GM19193 (cell line): ENCODE data around the gene PSMD14.

ENCODE experiments used
- POLR2A ChIP-seq: IDR thresholded peaks from 4 replicates; pipeline ENCODE4 v1.6.1; 2011; ENCODE audit not compliant: insufficient read depth, insufficient read length; ENCODE audit errors: extremely low read depth

The PSMD14 gene

GRCh38 chr2:161373942-161374341, 65.7 kb downstream of the PSMD14 start:
- no peak for TF ChIP-seq POLR2A

- TF ChIP-seq POLR2A, result no peak
These were observed 66.2 kb downstream of the PSMD14 start for GRCh38 chr2:161374446-161374845.

GRCh38 chr2:161379740-161380139, 71.5 kb downstream of the PSMD14 start:
- TF ChIP-seq POLR2A, result no peak

GRCh38 chr2:161381546-161381945, 73.3 kb downstream of the PSMD14 start:
- TF ChIP-seq POLR2A, result no peak

- TF ChIP-seq POLR2A, result no peak
These were observed 74.5 kb downstream of the PSMD14 start for GRCh38 chr2:161382747-161383146.

GRCh38 chr2:161384864-161385263, 76.6 kb downstream of the PSMD14 start:
- no peak for TF ChIP-seq POLR2A

- TF ChIP-seq POLR2A, result no peak
These were observed 78.1 kb downstream of the PSMD14 start for GRCh38 chr2:161386228-161386824.

GRCh38 chr2:161388146-161388779, 80.0 kb downstream of the PSMD14 start:
- TF ChIP-seq POLR2A, result no peak

GRCh38 chr2:161391737-161392506, 83.7 kb downstream of the PSMD14 start:
- TF ChIP-seq POLR2A, result no peak

GRCh38 chr2:161400076-161400475, 91.9 kb downstream of the PSMD14 start:
- no peak for TF ChIP-seq POLR2A

GRCh38 chr2:161402297-161402696, 94.1 kb downstream of the PSMD14 start:
- no peak for TF ChIP-seq POLR2A

GRCh38 chr2:161406316-161406715, 98.1 kb downstream of the PSMD14 start:
- no peak for TF ChIP-seq POLR2A

GRCh38 chr2:161407597-161407996, 99.4 kb downstream of the PSMD14 start:
- TF ChIP-seq POLR2A, result no peak

GRCh38 chr2:161409308-161409907, 101.2 kb downstream of the PSMD14 start:
- TF ChIP-seq POLR2A, result no peak

- TF ChIP-seq POLR2A, result no peak
These were observed 104.1 kb downstream of the PSMD14 start for GRCh38 chr2:161412346-161412745.

GRCh38 chr2:161414042-161415033, 106.1 kb downstream of the PSMD14 start:
- TF ChIP-seq POLR2A, result no peak
